H9 (cell line): Measurements from ENCODE around the gene KRT25. TPM values are rescaled to one million over a fixed set of nuclear protein-coding genes. Genes with fewer than 3 reads are reported as not detected.

Experiments
- DNase-seq: peaks from one replicate; pipeline ENCODE4 v3.0.0-alpha.2; 2017
- H2AFZ ChIP-seq: one replicate; pipeline ENCODE4 v1.6.1; 2013; ENCODE audit warnings: mild to moderate bottlenecking, low read length, control low read depth, moderate library complexity
- H2AK5ac ChIP-seq: 2 replicates; pipeline ENCODE4 v1.6.1; 2013; ENCODE audit warnings: low read length, control low read depth, mixed read lengths; ENCODE audit not compliant: insufficient read length
- H2BK120ac ChIP-seq: one replicate; pipeline ENCODE4 v1.6.1; 2013; ENCODE audit warnings: low read depth, mild to moderate bottlenecking, low read length, control low read depth, inconsistent platforms; ENCODE audit not compliant: poor library complexity, severe bottlenecking
- H2BK12ac ChIP-seq: 2 replicates; pipeline ENCODE4 v1.6.1; 2013; ENCODE audit warnings: low read length, control low read depth, mixed read lengths, low read depth; ENCODE audit not compliant: insufficient read length
- H2BK15ac ChIP-seq: 2 replicates; pipeline ENCODE4 v1.6.1; 2013; ENCODE audit warnings: low read depth, low read length, control low read depth
- H2BK20ac ChIP-seq: one replicate; pipeline ENCODE4 v1.6.1; 2013; ENCODE audit warnings: low read depth, mild to moderate bottlenecking, low read length, control low read depth, inconsistent platforms; ENCODE audit not compliant: poor library complexity, severe bottlenecking
- H2BK5ac ChIP-seq: 2 replicates; pipeline ENCODE4 v1.6.1; 2013; ENCODE audit warnings: low read length, control low read depth, mixed read lengths; ENCODE audit not compliant: insufficient read length
- H3K14ac ChIP-seq: 2 replicates; pipeline ENCODE4 v1.6.1; 2013; ENCODE audit warnings: low read length, control low read depth; ENCODE audit not compliant: insufficient read depth
- H3K18ac ChIP-seq: 2 replicates; pipeline ENCODE4 v1.6.1; 2013; ENCODE audit warnings: low read depth, mild to moderate bottlenecking, mixed read lengths, low read length, control low read depth; ENCODE audit not compliant: insufficient read length
- H3K23ac ChIP-seq: 2 replicates; pipeline ENCODE4 v1.6.1; 2013; ENCODE audit warnings: low read length, control low read depth, mixed read lengths, low read depth; ENCODE audit not compliant: insufficient read length
- H3K23me2 ChIP-seq: 2 replicates; pipeline ENCODE4 v1.6.1; 2013; ENCODE audit warnings: low read depth, mild to moderate bottlenecking, mixed read lengths, low read length, control low read depth; ENCODE audit not compliant: insufficient read length, poor library complexity, severe bottlenecking
- H3K27ac ChIP-seq: 2 replicates; pipeline ENCODE4 v1.5.1; 2013; ENCODE audit warnings: low read length, control low read depth, mixed read lengths, low read depth; ENCODE audit not compliant: insufficient read length
- H3K27me3 ChIP-seq: 2 replicates; pipeline ENCODE4 v1.6.1; 2013; ENCODE audit warnings: low read length, control low read depth, inconsistent platforms; ENCODE audit not compliant: insufficient read depth
- H3K4ac ChIP-seq: 2 replicates; pipeline ENCODE4 v1.6.1; 2013; ENCODE audit warnings: low read depth, mild to moderate bottlenecking, control low read depth, inconsistent platforms, low read length, moderate library complexity
- H3K4me1 ChIP-seq: 2 replicates; pipeline ENCODE4 v1.6.1; 2013; ENCODE audit warnings: low read length, control low read depth, inconsistent platforms; ENCODE audit not compliant: insufficient read depth
- H3K4me2 ChIP-seq: 2 replicates; pipeline ENCODE4 v1.6.1; 2013; ENCODE audit warnings: low read length, control low read depth, mixed read lengths; ENCODE audit not compliant: insufficient read length, insufficient read depth
- H3K56ac ChIP-seq: 2 replicates; pipeline ENCODE4 v1.6.1; 2013; ENCODE audit warnings: low read depth, mild to moderate bottlenecking, mixed read lengths, low read length, control low read depth; ENCODE audit not compliant: insufficient read length
- H3K79me1 ChIP-seq: 2 replicates; pipeline ENCODE4 v1.6.1; 2013; ENCODE audit warnings: low read depth, mild to moderate bottlenecking, moderate library complexity, low read length, control low read depth, inconsistent platforms; ENCODE audit not compliant: insufficient read depth, poor library complexity, severe bottlenecking
- H3K79me2 ChIP-seq: 2 replicates; pipeline ENCODE4 v1.6.1; 2013; ENCODE audit warnings: low read length, control low read depth, inconsistent platforms; ENCODE audit not compliant: insufficient read depth
- H3K9ac ChIP-seq: 2 replicates; pipeline ENCODE4 v1.6.1; 2013; ENCODE audit warnings: low read length, control low read depth, mixed read lengths; ENCODE audit not compliant: insufficient read length; ENCODE audit errors: extremely low read depth
- H3K9me3 ChIP-seq: one replicate; pipeline ENCODE4 v1.6.1; 2013; ENCODE audit warnings: low read depth, low read length, inconsistent platforms; ENCODE audit not compliant: control insufficient read depth
- H3T11ph ChIP-seq: one replicate; pipeline ENCODE4 v1.6.1; 2013; ENCODE audit warnings: mild to moderate bottlenecking, low read length, control low read depth, inconsistent platforms
- H4K20me1 ChIP-seq: one replicate; pipeline ENCODE4 v1.6.1; 2013; ENCODE audit not compliant: control insufficient read depth, insufficient read length, insufficient read depth
- H4K5ac ChIP-seq: 2 replicates; pipeline ENCODE4 v1.6.1; 2013; ENCODE audit warnings: low read depth, mild to moderate bottlenecking, mixed read lengths, low read length, control low read depth; ENCODE audit not compliant: insufficient read length
- H4K8ac ChIP-seq: replicated peaks from 2 replicates; pipeline ENCODE4 v1.6.1; 2013; ENCODE audit warnings: low read length, control low read depth, mixed read lengths, low read depth; ENCODE audit not compliant: insufficient read length
- H4K91ac ChIP-seq: 2 replicates; pipeline ENCODE4 v1.6.1; 2013; ENCODE audit warnings: low read depth, mild to moderate bottlenecking, moderate library complexity, mixed read lengths, low read length, control low read depth; ENCODE audit not compliant: insufficient read length
- H3K27ac Mint-ChIP-seq, 3 experiments: 2 replicates in 2 of 3; 3 replicates in 1 of 3; pipeline ENCODE4 v1.8.0; 2020 to 2021; ENCODE audit warnings: mixed read lengths in 3 of 3, mild to moderate bottlenecking in 1 of 3, moderate library complexity in 1 of 3
- H3K27me3 Mint-ChIP-seq: 2 replicates; pipeline ENCODE4 v1.8.0; 2021; ENCODE audit warnings: low read depth, mild to moderate bottlenecking, moderate library complexity, mixed read lengths
- H3K36me3 Mint-ChIP-seq, 3 experiments: 2 replicates in 2 of 3; 3 replicates in 1 of 3; pipeline ENCODE4 v1.8.0; 2020 to 2021; ENCODE audit warnings: low read depth in 3 of 3, mixed read lengths in 3 of 3; ENCODE audit not compliant: insufficient read depth in 1 of 3
- H3K4me1 Mint-ChIP-seq, 2 experiments: 2 replicates each; pipeline ENCODE4 v1.8.0; 2020; ENCODE audit warnings: mixed read lengths in 2 of 2
- H3K4me3 Mint-ChIP-seq, 2 experiments: 2 replicates in 1 of 2; 3 replicates in 1 of 2; pipeline ENCODE4 v1.8.0; 2020 to 2021; ENCODE audit warnings: mild to moderate bottlenecking in 2 of 2, mixed read lengths in 2 of 2, moderate library complexity in 1 of 2
- H3K9me3 Mint-ChIP-seq, 2 experiments: 2 replicates in 1 of 2; 3 replicates in 1 of 2; pipeline ENCODE4 v1.8.0; 2020; ENCODE audit warnings: mild to moderate bottlenecking in 2 of 2, mixed read lengths in 2 of 2, moderate library complexity in 1 of 2
- WGBS: extraction: QIAGEN DNeasy Blood & Tissue Kit; methylation state at CpG from one replicate; pipeline ENCODE4 v1.1.7; 2013; ENCODE audit warnings: missing lambda C conversion rate, low lambda C conversion rate, mixed read lengths; ENCODE audit not compliant: insufficient read length; ENCODE audit errors: extremely low coverage; 5-methylcytosine and 5-hydroxymethylcytosine counted together
- total RNA-seq: library from RNA; stranded (reverse); gene quantifications from 2 replicates; pipeline ENCODE4 v1.2.1, GENCODE V29; 2021
- TF ChIP-seq, protein P1 (sequence below): fragments of 200-600 bp; sonication (generic); conservative IDR thresholded peaks from 3 replicates; pipeline ENCODE4 v1.8.0; 2021; ENCODE audit warnings: antibody characterized with exemption, mild to moderate bottlenecking

KRT25 gene
- total RNA-seq, 1 experiment from 2014 or later, result not detected

DNA sequence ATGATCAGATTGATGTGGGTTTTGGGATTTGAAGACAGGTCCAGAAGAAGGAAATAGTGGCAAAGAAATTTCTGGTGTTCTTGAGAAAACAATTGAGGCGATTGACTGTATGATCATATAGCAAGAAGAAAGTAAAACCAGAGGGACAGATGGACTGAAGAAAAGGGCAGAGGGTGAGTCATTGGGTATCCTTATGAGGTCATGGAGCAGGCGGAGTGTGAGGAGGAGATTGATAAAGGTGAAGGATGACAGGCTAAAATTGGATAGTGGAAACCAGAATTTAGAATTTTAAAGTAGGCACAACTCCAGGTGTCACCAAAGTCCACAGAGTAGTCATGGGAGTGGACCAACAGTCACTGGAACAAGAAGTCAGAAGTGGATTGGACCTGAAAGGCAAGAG lies 46.0 kb upstream of the KRT25 start:
- H3K4me3 Mint-ChIP-seq, result no peak overlapping the region

More for the DNA sequence above, 46.0 kb upstream of the KRT25 start:
- Histone ChIP-seq H2BK15ac (no peak overlapping the region), H3T11ph (no peak overlapping the region), H3K27ac (no peak overlapping the region), H3K27me3 (no peaks in the 10 kb centered on the region), H3K79me1 (no peaks in the 10 kb centered on the region), H2BK20ac (no peak overlapping the region), H3K14ac (no peak overlapping the region), H3K4me1 (no peaks in the 10 kb centered on the region), H2AK5ac (no peak overlapping the region), H4K5ac (no peak overlapping the region), H3K79me2 (no peaks in the 10 kb centered on the region), H3K9ac (no peak overlapping the region), H3K4ac (no peak overlapping the region), H2AFZ (no peak overlapping the region), H3K18ac (no peak overlapping the region), H3K23ac (no peak overlapping the region), H4K20me1 (no peaks in the 10 kb centered on the region), H4K91ac (no peak overlapping the region), H3K4me2 (no peak overlapping the region), H4K8ac (no peak overlapping the region), H2BK120ac (no peak overlapping the region), H2BK5ac (no peak overlapping the region), H3K56ac (no peak overlapping the region), H3K9me3 (no peaks in the 10 kb centered on the region), H3K23me2 (no peaks in the 10 kb centered on the region), H2BK12ac (no peak overlapping the region)
- DNase-seq, result no peak
- H3K4me1 Mint-ChIP-seq, result peaks cover 0 to 2% of the 10 kb centered on the region in 2 experiments; a peak in 1 of 4 replicates
- no peaks in the 10 kb centered on the region for H3K36me3 Mint-ChIP-seq
- WGBS, result no CpG with 5 or more reads among the region's 2 CpGs
- peaks cover 0 to 4% of the 10 kb centered on the region in 2 experiments; a peak in 2 of 5 replicates for H3K9me3 Mint-ChIP-seq
- H3K27me3 Mint-ChIP-seq, result peaks cover 32% of the 10 kb centered on the region
- TF ChIP-seq, protein P1, sequence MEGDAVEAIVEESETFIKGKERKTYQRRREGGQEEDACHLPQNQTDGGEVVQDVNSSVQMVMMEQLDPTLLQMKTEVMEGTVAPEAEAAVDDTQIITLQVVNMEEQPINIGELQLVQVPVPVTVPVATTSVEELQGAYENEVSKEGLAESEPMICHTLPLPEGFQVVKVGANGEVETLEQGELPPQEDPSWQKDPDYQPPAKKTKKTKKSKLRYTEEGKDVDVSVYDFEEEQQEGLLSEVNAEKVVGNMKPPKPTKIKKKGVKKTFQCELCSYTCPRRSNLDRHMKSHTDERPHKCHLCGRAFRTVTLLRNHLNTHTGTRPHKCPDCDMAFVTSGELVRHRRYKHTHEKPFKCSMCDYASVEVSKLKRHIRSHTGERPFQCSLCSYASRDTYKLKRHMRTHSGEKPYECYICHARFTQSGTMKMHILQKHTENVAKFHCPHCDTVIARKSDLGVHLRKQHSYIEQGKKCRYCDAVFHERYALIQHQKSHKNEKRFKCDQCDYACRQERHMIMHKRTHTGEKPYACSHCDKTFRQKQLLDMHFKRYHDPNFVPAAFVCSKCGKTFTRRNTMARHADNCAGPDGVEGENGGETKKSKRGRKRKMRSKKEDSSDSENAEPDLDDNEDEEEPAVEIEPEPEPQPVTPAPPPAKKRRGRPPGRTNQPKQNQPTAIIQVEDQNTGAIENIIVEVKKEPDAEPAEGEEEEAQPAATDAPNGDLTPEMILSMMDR, result no peak
- H3K27ac Mint-ChIP-seq, result no peak overlapping the region
